ENCODE measurements around the gene MLLT1.

DNA sequence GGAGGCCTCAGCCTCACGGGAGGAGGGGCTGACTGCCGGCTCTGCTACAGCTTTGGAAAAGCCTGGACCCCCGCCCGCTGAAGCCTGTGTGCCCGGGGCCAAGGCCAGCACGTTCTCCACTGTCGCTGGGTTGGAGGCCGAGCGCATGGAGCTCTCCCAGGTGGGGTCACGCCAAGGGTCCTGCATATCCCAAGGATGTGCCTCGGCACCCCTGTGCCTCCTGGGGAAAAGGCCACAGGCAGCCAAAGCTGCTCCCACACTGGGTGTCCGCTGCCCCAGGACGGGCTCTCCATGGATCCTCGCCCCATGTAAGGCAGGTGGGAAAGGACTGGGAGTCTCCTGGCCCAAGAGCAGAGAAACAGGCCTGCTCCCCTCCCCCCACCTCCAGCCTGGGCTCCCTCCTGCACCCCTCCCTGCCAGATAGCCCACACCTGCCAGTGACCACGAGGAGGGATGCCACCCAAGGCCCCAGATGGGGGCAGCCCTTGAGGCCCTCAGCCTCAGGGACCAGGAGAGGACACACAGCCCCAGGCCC, 64.0 kb downstream of the MLLT1 start:
- TF ChIP-seq POLR2AphosphoS5 (IDR thresholded peaks at IDR 0.05), result no peak
- TF ChIP-seq POLR2A (IDR thresholded peaks at IDR 0.05), result no peak
